CD4-positive, alpha-beta T cell treated with Interferon gamma for 1 hour (primary cell): ENCODE results near the gene SCGB1A1.
"Not testable (repeated sequence)": the region's sequence is repeated elsewhere in the genome, so short reads cannot be mapped to it uniquely, and the experiment has no call there.

Experiments
- DNase-seq: peaks from one replicate; pipeline ENCODE4 v3.0.0-alpha.2; 2020

Gene SCGB1A1

DNA sequence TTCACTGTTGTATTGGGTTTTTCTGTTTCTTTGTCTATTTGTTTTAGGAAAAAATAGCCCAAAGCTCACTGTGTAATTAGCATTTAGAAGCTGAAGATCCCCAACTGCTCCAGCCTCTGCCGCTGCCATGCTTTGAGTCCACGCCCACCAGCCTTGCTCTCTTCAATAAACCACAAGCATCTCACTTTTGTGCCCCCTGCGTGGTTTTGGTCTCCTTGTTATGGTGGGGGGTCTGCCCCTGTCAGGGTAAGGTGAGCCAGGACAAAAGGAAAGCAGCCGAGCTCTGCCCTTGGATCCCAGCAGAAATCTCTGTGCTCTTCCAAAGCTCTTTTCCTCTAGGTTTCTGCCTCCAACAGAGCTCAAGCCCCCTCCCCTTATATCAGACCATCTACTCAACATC is 4.2 kb downstream of the SCGB1A1 start:
- no peak for DNase-seq

- no peak for DNase-seq
These were observed 8.9 kb downstream of the SCGB1A1 start for GRCh38 chr11:62427630-62428233.

DNA sequence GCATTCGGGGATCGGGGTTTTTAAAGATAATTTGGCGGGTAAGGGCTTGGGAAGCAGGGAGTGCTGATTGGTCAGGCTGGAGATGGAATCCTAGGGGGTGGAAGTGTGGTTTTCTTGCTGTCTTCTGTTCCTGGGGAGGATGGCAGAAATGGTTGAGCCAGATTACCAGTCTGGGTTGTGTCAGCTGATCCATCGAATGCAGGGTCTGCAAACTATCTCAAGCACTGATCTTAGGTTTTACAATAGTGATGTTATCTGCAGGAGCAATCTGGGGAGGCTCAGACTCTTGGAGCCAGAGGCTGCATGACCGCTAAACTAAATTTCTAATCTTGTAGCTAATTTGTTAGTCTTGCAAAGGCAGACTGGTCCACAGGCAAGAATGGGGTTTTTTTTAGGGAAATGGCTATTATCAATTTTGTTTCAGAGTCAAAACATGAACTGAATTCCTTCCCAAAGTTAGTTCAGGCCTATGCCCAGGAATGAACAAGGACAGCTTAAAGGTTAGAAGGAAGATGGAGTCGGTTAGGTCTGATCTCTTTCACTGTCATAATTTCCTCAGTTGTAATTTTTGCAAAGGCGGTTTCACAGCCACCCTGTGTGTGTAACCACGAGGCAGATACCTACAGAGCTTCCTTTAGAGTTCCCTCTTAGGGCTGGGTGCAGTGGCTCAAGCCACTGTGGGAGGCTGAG is 10.2 kb downstream of the SCGB1A1 start:
- DNase-seq, result no peak

DNA sequence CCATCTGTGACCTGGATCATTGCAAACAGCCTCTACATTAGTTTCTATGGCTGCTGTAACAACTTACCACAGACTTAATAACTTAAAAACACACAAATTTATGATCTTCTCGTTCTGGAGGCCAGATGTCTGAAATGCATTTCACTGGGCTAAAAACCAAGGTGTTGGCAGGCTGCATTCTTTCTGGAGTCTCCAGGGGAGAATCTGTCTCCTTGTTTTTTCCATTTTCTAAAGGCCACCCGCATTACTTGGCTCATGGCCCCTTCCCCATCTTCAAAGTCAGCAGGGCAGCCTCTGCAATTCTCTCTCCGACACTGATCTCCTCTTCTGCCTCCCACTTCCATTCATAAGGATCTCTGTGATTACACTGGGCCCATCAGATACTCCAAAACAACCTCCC is 11.6 kb downstream of the SCGB1A1 start:
- DNase-seq, result no peak

DNA sequence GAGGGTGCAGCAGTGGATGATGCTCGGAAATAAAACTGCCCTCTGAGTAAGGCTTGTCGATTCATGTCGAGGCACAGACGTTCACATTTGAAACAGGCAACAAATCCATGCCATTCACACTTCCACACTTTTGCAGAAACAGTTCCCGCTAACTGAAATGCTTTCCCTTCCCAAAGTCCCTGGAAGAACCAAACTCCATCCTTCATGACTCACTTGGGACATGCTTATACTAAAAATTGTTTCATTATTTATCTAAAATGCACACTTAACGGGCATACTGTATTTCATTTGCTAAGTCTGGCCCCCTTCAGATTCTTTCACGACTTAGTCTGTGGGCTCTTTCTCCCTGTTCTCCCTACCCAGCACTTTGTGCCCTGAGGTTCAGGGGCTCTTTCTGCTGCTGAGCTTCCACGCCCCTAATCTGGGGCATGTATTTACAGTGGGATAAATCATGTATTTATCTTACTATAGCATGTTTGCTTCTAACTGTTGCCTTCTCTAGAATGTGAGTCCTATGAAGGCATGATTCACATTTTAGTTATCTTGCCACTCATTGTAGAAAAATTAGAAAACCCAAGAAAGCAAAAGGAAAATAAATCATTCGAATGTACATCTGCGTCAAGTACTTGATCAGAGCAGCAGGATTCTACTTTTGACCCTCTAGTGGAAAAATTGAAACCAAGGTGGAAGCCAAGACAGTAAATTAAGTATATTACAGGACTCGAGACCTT is 12.5 kb downstream of the SCGB1A1 start:
- no peak for DNase-seq

DNA sequence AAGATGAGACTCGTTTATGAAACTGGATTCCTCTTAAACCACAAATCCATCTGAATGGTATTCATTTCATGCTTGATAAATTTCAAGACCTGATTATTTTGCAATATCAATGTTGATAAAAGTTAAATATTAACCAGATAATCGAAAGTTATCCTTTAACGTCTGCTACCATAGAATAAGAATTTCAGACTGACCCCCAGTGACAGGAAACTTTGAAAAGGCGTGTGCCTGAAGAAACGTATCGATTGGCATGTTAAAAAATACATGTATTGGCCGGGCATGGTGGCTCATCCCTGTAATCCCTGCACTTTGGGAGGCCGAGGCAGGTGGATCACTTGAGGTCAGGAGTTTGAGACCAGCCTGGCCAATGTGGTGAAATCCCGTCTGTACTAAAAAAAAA is 13.9 kb downstream of the SCGB1A1 start:
- DNase-seq, result no peak

GRCh38 chr11:62433141-62433903 is 14.5 kb downstream of the SCGB1A1 start:
- DNase-seq, result no peak

DNA sequence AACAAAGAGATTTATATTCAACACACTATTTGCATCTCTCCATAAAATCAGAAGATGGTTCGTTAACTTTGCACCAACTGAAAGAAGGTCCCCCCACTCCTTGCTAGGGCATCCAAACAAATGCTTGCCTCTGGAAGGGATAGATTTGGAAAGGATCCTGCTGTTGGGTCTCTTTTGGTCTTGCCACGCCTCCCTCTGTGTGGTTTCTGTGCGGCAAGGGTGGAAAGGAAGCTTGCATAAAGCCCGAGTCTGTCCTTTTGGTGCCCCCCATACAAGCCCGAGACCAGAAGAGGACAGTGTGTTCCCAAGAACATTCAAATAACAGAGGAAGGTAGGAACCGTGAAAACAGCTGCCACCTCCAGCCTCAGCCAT is 15.1 kb downstream of the SCGB1A1 start:
- DNase-seq, result no peak

DNA sequence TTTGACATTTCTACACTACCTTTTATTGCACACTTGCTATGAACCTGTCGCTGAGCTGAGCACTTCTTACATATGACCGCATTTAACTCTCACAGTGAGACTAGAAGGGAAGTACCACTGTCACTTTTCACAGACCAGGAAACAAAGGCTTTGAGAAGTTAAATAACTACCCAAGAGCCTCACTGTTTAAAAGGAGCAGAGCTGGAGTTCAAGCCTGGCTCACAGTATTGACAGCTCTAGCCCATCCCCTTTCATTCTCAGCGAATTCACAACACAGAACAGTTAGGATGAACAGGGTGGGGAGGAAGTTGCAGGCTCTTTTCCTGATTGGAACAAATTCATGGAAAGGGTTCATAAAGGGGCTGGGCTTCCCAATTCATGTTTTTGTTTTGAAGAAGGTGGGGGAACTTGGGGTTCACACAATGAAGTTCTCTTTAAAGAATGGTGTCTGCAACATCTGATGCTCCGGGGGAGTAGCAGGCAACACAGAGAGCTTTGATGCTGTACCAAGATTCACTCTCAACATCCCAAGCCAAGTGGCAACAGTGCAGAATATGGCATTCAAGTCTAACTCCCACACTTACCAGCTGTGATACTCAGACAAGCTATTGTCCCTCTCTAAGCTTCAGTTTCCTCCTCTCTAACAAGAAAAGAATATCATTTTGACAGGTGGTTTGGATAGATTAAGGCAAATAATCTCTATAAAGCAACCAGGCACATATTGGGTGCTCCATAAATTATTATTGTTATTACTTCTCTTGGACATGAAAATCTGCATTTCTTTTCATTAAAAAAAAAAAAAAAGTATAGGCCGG is 17.2 kb downstream of the SCGB1A1 start:
- DNase-seq, result no peak

GRCh38 chr11:62437616-62438015 is 18.8 kb downstream of the SCGB1A1 start:
- no peak for DNase-seq

- DNase-seq, result no peak
These were observed 19.8 kb downstream of the SCGB1A1 start for GRCh38 chr11:62438641-62439040.

- no peak for DNase-seq
These were observed 21.2 kb downstream of the SCGB1A1 start for GRCh38 chr11:62439785-62440602.

GRCh38 chr11:62443390-62444235 is 24.8 kb downstream of the SCGB1A1 start:
- peak; percentile 11 for DNase-seq

DNA sequence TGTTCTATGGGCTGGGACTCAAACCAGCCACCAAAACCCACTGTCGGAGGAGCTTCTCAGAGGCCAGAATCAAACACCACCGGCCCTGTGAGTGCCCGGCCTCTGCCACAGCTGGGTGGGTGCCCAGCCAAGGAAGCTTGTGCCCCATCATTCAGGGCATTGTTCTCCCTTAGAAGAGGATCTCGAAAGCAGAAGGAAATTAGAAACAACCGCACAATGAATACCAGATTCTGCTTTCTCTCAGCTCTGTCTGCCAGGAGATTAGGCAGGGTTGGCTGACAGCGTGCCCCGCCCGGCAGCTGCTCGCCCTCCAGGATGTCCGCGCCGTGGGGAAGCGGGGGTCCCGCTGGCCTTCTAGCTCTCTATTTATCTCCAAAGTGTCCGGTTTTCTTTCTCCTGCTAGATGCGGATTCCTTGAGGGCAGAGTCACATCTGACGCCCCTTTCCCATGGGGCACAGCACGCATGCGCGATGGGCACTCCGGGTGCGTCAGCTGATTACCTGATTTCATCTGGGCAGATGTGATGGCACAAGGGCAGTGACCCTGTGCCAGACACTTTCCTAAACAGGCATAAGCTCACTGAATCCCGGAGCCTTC is 25.5 kb downstream of the SCGB1A1 start:
- peak; percentile 57 for DNase-seq

GRCh38 chr11:62444835-62445234 is 26.0 kb downstream of the SCGB1A1 start:
- DNase-seq, result no peak

DNA sequence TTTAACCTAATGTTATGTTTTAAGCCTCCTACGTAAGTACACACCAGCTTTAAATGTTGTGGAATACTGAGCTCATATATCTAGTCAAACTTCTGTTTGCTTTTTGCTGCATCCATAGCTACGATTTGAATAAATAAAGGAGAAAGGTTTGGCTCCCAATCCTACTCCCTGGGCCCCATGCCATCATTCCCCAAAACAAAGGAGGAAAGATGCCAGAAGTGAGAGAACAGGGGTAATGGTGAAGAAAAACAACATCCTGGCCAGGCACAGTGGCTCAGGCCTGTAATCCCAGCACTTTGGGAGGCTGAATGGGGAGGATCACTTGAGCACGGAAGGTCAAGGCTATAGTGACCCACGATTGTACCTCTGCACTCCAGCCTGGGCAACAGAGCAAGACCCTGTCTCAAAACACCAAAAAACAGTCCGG is 26.5 kb downstream of the SCGB1A1 start:
- no peak for DNase-seq

GRCh38 chr11:62446091-62446490 is 27.3 kb downstream of the SCGB1A1 start:
- no peak for DNase-seq

DNA sequence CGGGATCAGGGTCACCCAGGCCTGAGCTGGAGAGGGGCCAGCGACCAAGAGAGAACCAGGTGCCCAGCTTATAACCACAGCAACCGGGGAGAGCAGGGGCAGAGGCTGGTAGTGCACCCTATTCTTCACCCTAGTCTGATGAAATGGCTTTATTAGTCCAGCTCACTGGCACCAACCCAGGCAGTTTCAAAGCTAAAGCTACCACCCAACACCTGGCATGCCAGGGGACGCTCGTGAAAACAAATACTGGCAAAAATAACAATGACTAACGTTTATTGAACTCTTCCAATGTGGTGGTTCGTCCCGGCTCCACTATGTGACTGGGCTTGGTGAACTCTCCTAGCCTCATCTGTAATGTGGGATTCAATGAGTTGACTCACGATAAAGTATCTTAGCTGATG is 30.6 kb downstream of the SCGB1A1 start:
- DNase-seq, result no peak

DNA sequence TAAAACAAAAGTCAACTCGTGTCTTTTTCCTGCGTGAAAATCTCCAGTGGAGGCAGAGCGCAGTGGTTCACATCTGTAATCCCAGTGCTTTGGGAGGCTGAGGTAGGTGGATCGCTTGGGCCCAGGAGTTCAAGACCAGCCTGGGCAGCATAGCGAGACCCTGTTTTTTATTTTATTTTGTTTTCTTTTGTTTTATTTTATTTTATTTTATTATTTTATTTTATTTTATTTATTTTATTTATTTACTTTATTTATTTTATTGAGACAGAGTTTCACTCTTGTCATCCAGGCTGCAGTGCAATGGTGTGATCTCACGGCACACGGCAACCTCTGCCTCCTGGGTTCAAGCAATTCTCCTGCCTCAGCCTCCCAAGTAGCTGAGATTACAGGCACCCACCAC is 31.1 kb downstream of the SCGB1A1 start:
- DNase-seq, result not testable (repeated sequence)

DNA sequence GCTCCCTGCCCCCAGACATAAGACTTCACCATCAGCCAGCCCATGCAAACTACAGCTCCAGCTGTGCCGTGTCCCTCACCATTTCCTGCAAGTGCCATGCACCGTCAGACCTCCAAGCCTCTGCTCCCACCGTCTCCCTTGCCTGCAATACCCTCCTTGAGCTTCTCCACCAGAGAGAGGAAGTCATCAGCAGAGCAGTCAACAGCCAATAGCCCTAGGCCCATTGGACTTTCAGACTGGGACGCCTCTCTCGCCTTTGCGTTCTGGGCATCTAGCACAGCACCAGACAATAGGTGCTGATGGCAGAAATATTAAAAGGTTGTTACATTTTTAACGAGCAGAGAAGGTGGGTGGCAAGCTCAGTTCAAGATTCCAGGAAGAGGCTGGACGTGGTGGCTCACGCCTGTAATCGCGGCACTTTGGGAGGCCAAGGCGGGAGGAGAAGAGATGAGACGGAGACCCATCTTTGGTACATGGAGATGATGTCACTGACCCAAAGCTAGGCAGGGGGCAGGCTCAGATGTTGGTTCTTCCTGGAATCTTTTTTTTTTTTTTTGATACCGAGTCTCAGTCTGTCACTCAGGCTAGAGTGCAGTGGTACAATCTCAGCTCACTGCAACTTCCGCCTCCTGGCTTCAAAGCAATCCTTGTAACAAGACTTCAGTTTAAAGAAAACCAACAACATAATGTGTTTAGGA is 31.9 kb downstream of the SCGB1A1 start:
- DNase-seq, result no peak
